HepG2 (cell line): ENCODE data around the gene ATRIP. TPM values are rescaled to one million over a fixed set of nuclear protein-coding genes. Genes with fewer than 3 reads are reported as not detected.

Source experiments
- FOXJ3 ChIP-seq: sonication (generic); formaldehyde crosslinking; IDR thresholded peaks from 2 replicates; pipeline ENCODE4 v1.4.0; 2020; ENCODE audit warnings: missing genetic modification reagents, mild to moderate bottlenecking, borderline replicate concordance
- IRF9 ChIP-seq: sonication (generic); formaldehyde crosslinking; IDR thresholded peaks from 2 replicates; pipeline ENCODE4 v1.8.0; 2022; ENCODE audit warnings: missing genetic modification reagents, mild to moderate bottlenecking, borderline replicate concordance
- POLR2A ChIP-seq, 2 experiments: IDR thresholded peaks; 2 replicates each; pipeline ENCODE4 v1.6.1; 2011; ENCODE audit warnings: low read depth in 2 of 2, low read length in 2 of 2, mild to moderate bottlenecking in 1 of 2, moderate library complexity in 1 of 2; ENCODE audit not compliant: insufficient read depth in 1 of 2
- RBFOX2 ChIP-seq: fragments of 200-400 bp; formaldehyde crosslinking; IDR thresholded peaks from 2 replicates; pipeline ENCODE4 v1.6.1; 2017; ENCODE audit warnings: low read depth, mild to moderate bottlenecking, low read length
- UBTF ChIP-seq: sonication (generic); formaldehyde crosslinking; IDR thresholded peaks from 2 replicates; pipeline ENCODE4 v1.4.0; 2020; ENCODE audit warnings: mild to moderate bottlenecking, missing genetic modification reagents
- ZBTB7A ChIP-seq: sonication (generic); formaldehyde crosslinking; IDR thresholded peaks from 2 replicates; pipeline ENCODE4 v1.8.0; 2022; ENCODE audit warnings: mild to moderate bottlenecking, missing genetic modification reagents
- ZNF816 ChIP-seq: sonication (generic); formaldehyde crosslinking; IDR thresholded peaks from 2 replicates; pipeline ENCODE4 v1.8.0; 2022; ENCODE audit warnings: missing genetic modification reagents, mild to moderate bottlenecking, borderline replicate concordance
- ZSCAN5A ChIP-seq: sonication (generic); formaldehyde crosslinking; IDR thresholded peaks from 2 replicates; pipeline ENCODE4 v1.8.0; 2022; ENCODE audit warnings: mild to moderate bottlenecking, missing genetic modification reagents, borderline replicate concordance
- polyA plus RNA-seq, 8 experiments: library from polyadenylated mRNA; depleted of rRNA in 3 of 8; stranded (reverse) in 7 of 8; unstranded in 1 of 8; fragments of >200 nt; fragmentation: Illumina TruSeq in 4 of 8; extraction: Trizol in 4 of 8; gene quantifications; 2 replicates each; pipeline versions ENCODE4 v1.2.1 to v1.2.3, GENCODE V29; 2011 to 2016; ENCODE audit warnings: low read depth in 4 of 8, missing spikeins in 1 of 8, mixed read lengths in 1 of 8; ENCODE audit not compliant: insufficient read depth in 1 of 8
- total RNA-seq, 5 experiments: library from RNA; depleted of rRNA; stranded (reverse); fragments of >200 nt; fragmentation: Illumina TruSeq; extraction: Trizol; gene quantifications; 2 replicates each; pipeline ENCODE4 v1.2.3, GENCODE V29; 2016; ENCODE audit warnings: low read depth in 1 of 5

The ATRIP gene
- total and polyA plus RNA-seq, 2 of the 13 experiments (the other 11 are each of a cell fraction or from before 2014, with no cell fraction given) = 5.1 to 12.5 TPM

- no peak for TF ChIP-seq ZSCAN5A (CRISPR knock-in tag)
- no peak for TF ChIP-seq ZNF816 (CRISPR knock-in tag)
- no peak for TF ChIP-seq ZBTB7A
- no peak for TF ChIP-seq IRF9
- TF ChIP-seq UBTF (CRISPR knock-in tag) = no peak
- no peak for TF ChIP-seq FOXJ3 (CRISPR knock-in tag)
- peak; percentile 51; the same call in 1 of the 2 replicates for TF ChIP-seq RBFOX2
- TF ChIP-seq POLR2A (IDR thresholded peaks at IDR 0.05; ENCODE audit: insufficient read depth in 1 of 2, low read depth in 2 of 2, low read length in 2 of 2) = 0 out of 4 replicates have a peak, but pooled peaks of 1 of the 2 experiments have one; percentile 4
Measured at GRCh38 chr3:48422681-48423080, 23.9 kb upstream of the ATRIP start (continued).
